ENCODE measurements around the gene ACAD8. TPM values are rescaled to one million over a fixed set of nuclear protein-coding genes. Genes with fewer than 3 reads are reported as not detected.
A peak's percentile ranks its signal among the peaks of the same experiment; 100 is the strongest.

The ACAD8 gene
- total and polyA plus RNA-seq, 8 donors, result 15.9 to 38.5 (median 18.2) TPM

DNA sequence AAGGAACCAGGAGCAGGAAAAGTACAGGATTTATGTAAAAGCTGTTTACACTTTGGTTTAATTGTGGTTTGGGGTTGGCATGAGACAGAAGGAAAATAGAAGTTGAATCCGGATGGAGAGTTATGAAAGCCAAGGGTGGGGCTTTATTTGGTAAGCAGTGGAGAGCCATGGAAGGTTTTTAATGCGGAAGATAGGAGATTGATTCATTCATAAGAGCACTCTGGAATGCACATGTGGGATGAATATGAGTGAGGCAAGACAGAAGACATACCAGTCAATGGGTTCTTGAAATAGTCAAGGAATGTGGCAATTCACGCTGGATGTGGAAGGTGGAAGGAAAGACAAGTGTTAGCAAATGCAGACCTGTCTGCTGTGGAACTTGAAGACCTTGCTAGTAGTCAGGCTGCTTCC, 13.5 kb downstream of the ACAD8 start:
- Histone ChIP-seq H3K27me3 (no peaks in the 10 kb centered on the region), H3K36me3 (peaks cover 0 to 4% (median 2%) of the 10 kb centered on the region in 3 donors), H3K4me3 (no peak overlapping the region), H3K27ac (no peak overlapping the region), H3K9me3 (no peaks in the 10 kb centered on the region), H3K4me1 (no peaks in the 10 kb centered on the region)
- TF ChIP-seq, protein P1, sequence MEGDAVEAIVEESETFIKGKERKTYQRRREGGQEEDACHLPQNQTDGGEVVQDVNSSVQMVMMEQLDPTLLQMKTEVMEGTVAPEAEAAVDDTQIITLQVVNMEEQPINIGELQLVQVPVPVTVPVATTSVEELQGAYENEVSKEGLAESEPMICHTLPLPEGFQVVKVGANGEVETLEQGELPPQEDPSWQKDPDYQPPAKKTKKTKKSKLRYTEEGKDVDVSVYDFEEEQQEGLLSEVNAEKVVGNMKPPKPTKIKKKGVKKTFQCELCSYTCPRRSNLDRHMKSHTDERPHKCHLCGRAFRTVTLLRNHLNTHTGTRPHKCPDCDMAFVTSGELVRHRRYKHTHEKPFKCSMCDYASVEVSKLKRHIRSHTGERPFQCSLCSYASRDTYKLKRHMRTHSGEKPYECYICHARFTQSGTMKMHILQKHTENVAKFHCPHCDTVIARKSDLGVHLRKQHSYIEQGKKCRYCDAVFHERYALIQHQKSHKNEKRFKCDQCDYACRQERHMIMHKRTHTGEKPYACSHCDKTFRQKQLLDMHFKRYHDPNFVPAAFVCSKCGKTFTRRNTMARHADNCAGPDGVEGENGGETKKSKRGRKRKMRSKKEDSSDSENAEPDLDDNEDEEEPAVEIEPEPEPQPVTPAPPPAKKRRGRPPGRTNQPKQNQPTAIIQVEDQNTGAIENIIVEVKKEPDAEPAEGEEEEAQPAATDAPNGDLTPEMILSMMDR (IDR thresholded peaks at IDR 0.05), result no peak
- WGBS, 2 donors, result 61 to 65% methylated on average over 3 of the region's 3 CpGs
- DNase-seq (no peak), ATAC-seq (peak in 2 of 4 donors; percentile 34 to 69), FAIRE-seq (no peak)
- intact Hi-C loops (cut with DNase I), result no loop called here

DNA sequence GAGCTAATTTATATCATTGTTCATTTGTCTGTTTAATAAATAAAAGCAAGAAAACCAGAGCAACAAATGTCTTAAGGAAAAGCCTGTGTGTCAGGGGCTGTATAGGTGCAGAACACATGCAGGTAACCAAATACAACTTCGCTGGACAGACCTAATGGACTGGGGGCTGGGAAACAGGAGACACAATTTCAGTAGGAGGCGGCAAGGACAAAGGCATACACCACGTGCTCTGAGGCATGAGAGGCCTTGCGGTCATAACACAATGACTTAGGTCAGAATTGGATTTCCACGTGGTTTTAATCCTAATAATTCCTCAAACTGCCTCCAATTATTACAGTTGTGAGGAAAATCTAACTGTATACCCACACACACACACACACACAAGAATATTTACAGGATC, 14.1 kb downstream of the ACAD8 start:
- Histone ChIP-seq H3K27ac (no peak overlapping the region), H3K4me3 (no peak overlapping the region), H3K9me3 (no peaks in the 10 kb centered on the region), H3K4me1 (no peaks in the 10 kb centered on the region), H3K27me3 (peaks cover 0 to 4% (median 0%) of the 10 kb centered on the region in 4 donors), H3K36me3 (no peaks in the 10 kb centered on the region)
- intact Hi-C loops (cut with DNase I), result no loop called here
- TF ChIP-seq, protein P1 (IDR thresholded peaks at IDR 0.05), result no peak
- DNase-seq (no peak), ATAC-seq (no peak), FAIRE-seq (no peak)
- WGBS, 2 donors, result 67 to 71% methylated on average over 5 of the region's 5 CpGs

DNA sequence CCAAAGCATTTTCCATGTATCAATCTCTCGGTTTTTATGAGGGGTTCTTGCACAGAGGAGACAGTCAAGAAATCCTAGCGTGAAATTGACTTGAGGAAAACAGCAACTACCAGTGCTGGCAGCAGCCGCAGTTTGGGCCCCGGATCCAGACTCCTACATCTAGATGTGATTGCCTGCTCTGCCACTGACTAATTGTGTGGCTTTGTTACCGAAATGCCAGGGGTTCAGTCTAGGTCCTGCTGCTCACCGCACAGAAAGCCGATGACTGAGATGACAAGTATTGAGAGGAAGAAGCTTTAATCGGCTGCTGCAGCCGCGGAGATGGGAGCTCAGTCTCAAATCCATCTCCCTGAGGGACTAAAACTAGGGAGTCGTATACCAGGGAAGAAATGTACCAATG, 14.6 kb downstream of the ACAD8 start:
- intact Hi-C loops (cut with DNase I), result no loop called here
- FAIRE-seq, result no peak

DNA sequence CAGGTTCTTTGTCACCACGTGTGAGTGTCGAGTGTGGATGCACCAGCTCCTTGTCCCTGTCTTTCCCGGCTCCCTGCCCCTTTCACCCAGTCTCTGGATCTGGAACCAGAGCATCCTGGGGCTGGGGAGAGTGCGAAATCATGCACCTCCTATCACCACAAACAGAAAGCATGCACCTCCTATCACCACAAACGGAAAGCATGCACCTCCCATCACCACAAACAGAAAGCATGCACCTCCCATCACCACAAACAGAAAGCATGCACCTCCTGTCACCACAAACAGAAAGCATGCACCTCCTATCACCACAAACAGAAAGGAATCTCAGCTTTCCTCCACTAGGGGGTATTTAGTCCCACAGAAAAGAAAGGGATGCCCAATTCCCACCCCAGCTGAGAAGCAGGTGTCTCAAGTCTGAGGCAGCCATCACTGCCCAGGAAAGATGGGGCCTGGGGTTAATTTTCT, 16.9 kb downstream of the ACAD8 start:
- FAIRE-seq, result no peak

More for the DNA sequence above, 14.6 kb downstream of the ACAD8 start:
- DNase-seq, result no peak
- 78 to 83% methylated on average over 11 of the region's 11 CpGs for WGBS, 2 donors
- H3K27me3 ChIP-seq, result peaks cover 0 to 5% (median 0%) of the 10 kb centered on the region in 4 donors
- H3K4me1 ChIP-seq, result no peaks in the 10 kb centered on the region
- no peak for ATAC-seq
- TF ChIP-seq, protein P1 (IDR thresholded peaks at IDR 0.05), result no peak
- no peaks in the 10 kb centered on the region for H3K36me3 ChIP-seq
- H3K27ac ChIP-seq, result no peak overlapping the region
- no peak overlapping the region for H3K4me3 ChIP-seq
- H3K9me3 ChIP-seq, result no peaks in the 10 kb centered on the region

DNA sequence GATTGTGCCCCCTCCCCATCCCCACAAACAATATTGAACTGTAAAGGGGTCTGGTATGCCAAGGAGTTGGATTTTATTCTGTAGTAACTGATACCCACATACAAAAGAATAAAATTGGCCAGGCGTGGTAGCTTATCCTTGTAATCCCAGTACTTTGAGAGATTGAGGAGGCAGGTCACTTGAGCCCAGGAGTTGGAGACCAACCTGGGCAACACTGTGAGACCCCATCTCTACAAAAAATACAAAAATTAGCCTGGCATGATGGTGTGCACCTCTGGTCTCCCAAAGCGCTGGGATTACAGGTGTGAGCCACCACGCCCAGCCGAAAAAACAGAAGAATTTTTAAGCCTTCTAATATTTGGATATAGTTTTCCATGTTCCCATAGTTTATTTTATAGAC, 18.6 kb downstream of the ACAD8 start:
- Histone ChIP-seq H3K27ac (no peak overlapping the region), H3K9me3 (no peaks in the 10 kb centered on the region), H3K4me1 (peaks cover 0 to 7% (median 0%) of the 10 kb centered on the region in 3 donors), H3K4me3 (no peak overlapping the region), H3K27me3 (peaks cover 0 to 40% (median 21%) of the 10 kb centered on the region in 4 donors), H3K36me3 (no peaks in the 10 kb centered on the region)
- intact Hi-C loops (cut with DNase I), result no loop called here
- ATAC-seq, result no peak
- TF ChIP-seq, protein P1 (IDR thresholded peaks at IDR 0.05), result no peak
- no peak for DNase-seq
- FAIRE-seq, result no peak
- WGBS, 2 donors, result 80 to 94% methylated on average over 4 of the region's 4 CpGs

More for the DNA sequence above, 16.9 kb downstream of the ACAD8 start:
- H3K36me3 ChIP-seq, result no peaks in the 10 kb centered on the region
- H3K27ac ChIP-seq, result no peak overlapping the region
- intact Hi-C loops (cut with DNase I), result no loop called here
- WGBS, 2 donors, result 29% methylated on average over 5 of the region's 5 CpGs
- ATAC-seq (no peak), DNase-seq (no peak)
- TF ChIP-seq, protein P1 (IDR thresholded peaks at IDR 0.05), result no peak
- no peaks in the 10 kb centered on the region for H3K4me1 ChIP-seq
- H3K4me3 ChIP-seq, result no peak overlapping the region
- H3K9me3 ChIP-seq, result no peaks in the 10 kb centered on the region
- peaks cover 0 to 23% (median 12%) of the 10 kb centered on the region in 4 donors for H3K27me3 ChIP-seq
